ENCODE data around the gene SERINC2. TPM values are rescaled to one million over a fixed set of nuclear protein-coding genes. Genes with fewer than 3 reads are reported as not detected.
"Not testable (repeated sequence)": the region's sequence is repeated elsewhere in the genome, so short reads cannot be mapped to it uniquely, and the experiment has no call there.

SERINC2 gene
- total RNA-seq, 1 experiment from 2014 or later = 14.1 TPM

DNA sequence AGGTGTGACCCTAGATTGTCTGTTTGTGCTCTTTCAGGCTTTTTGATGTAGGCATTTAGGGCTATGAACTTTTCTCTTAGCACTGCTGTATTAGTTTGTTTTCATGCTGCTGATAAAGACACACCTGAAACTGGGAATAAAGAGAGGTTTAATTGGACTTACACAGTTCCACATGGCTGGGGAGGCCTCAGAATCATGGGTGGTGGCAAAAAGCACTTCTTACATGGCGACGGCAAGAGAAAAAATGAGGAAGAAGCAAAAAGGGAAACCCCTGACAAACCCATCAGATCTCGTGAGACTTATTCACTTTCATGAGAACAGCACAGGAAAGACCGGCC is 59.3 kb downstream of the SERINC2 start:
- not testable (repeated sequence) for H3T11ph ChIP-seq (ENCODE audit: low read length); H2BK12ac ChIP-seq (ENCODE audit: insufficient read length, low read depth, low read length); H4K5ac ChIP-seq (ENCODE audit: insufficient read length, low read depth, low read length); H3K4me2 ChIP-seq (ENCODE audit: insufficient read depth, insufficient read length, low read length); H2BK120ac ChIP-seq (ENCODE audit: low read depth, low read length, poor library complexity, severe bottlenecking); H3K36me3 Mint-ChIP-seq (ENCODE audit: insufficient read depth in 1 of 3, low read depth in 3 of 3); H3K56ac ChIP-seq (ENCODE audit: insufficient read length, low read depth, low read length); H3K79me2 ChIP-seq (ENCODE audit: insufficient read depth, low read length); H3K18ac ChIP-seq (ENCODE audit: insufficient read length, low read depth, low read length); H3K79me1 ChIP-seq (ENCODE audit: insufficient read depth, low read depth, low read length, poor library complexity, severe bottlenecking); H3K23me2 ChIP-seq (ENCODE audit: insufficient read length, low read depth, low read length, poor library complexity, severe bottlenecking); H3K9ac ChIP-seq (ENCODE audit: extremely low read depth, insufficient read length, low read length); H3K27me3 Mint-ChIP-seq (ENCODE audit: low read depth); H4K91ac ChIP-seq (ENCODE audit: insufficient read length, low read depth, low read length); H4K20me1 ChIP-seq (ENCODE audit: control insufficient read depth, insufficient read depth, insufficient read length); H3K23ac ChIP-seq (ENCODE audit: insufficient read length, low read depth, low read length); H2BK5ac ChIP-seq (ENCODE audit: insufficient read length, low read length); H3K4me1 ChIP-seq (ENCODE audit: insufficient read depth, low read length); H3K9me3 ChIP-seq (ENCODE audit: control insufficient read depth, low read depth, low read length); H2BK15ac ChIP-seq (ENCODE audit: low read depth, low read length); H3K14ac ChIP-seq (ENCODE audit: insufficient read depth, low read length); H3K27ac Mint-ChIP-seq; H3K4me3 Mint-ChIP-seq; H2AK5ac ChIP-seq (ENCODE audit: insufficient read length, low read length); H4K8ac ChIP-seq (replicated peaks; ENCODE audit: insufficient read length, low read depth, low read length); H2BK20ac ChIP-seq (ENCODE audit: low read depth, low read length, poor library complexity, severe bottlenecking); H3K9me3 Mint-ChIP-seq; DNase-seq; H3K27ac ChIP-seq (ENCODE audit: insufficient read length, low read depth, low read length); H2AFZ ChIP-seq (ENCODE audit: low read length); H3K27me3 ChIP-seq (ENCODE audit: insufficient read depth, low read length); H3K4ac ChIP-seq (ENCODE audit: low read depth, low read length)
- no CpG with 5 or more reads among the region's 4 CpGs for WGBS (ENCODE audit: extremely low coverage, insufficient read length, low lambda C conversion rate)
- H3K4me1 Mint-ChIP-seq = peaks cover 18 to 31% of the 10 kb centered on the region in 2 experiments

DNA sequence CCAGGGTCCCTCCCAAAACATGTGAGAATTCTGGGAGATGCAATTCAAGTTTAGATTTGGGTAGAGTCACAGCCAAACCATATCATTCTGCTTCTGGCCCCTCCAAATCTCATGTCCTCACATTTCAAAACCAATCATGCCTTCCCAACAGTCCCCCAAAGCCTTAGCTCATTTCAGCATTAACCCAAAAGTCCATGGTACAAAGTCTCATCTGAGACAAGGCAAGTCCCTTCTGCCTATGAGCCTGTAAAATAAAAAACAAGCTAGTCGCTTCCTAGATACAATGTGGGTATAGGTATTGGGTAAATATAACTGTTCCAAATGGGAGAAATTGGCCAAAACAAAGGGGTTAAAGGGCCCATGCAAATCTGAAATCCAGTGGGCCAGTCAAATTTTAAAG is 59.7 kb downstream of the SERINC2 start:
- not testable (repeated sequence) for H4K5ac ChIP-seq (ENCODE audit: insufficient read length, low read depth, low read length); H3K9me3 Mint-ChIP-seq; H4K20me1 ChIP-seq (ENCODE audit: control insufficient read depth, insufficient read depth, insufficient read length); H3K79me1 ChIP-seq (ENCODE audit: insufficient read depth, low read depth, low read length, poor library complexity, severe bottlenecking); H2BK120ac ChIP-seq (ENCODE audit: low read depth, low read length, poor library complexity, severe bottlenecking); H3K14ac ChIP-seq (ENCODE audit: insufficient read depth, low read length); H3K4ac ChIP-seq (ENCODE audit: low read depth, low read length); H3K4me1 ChIP-seq (ENCODE audit: insufficient read depth, low read length); H3K27ac Mint-ChIP-seq; H3K27me3 ChIP-seq (ENCODE audit: insufficient read depth, low read length); H4K8ac ChIP-seq (replicated peaks; ENCODE audit: insufficient read length, low read depth, low read length); H3K27ac ChIP-seq (ENCODE audit: insufficient read length, low read depth, low read length); H3K9me3 ChIP-seq (ENCODE audit: control insufficient read depth, low read depth, low read length); H2BK5ac ChIP-seq (ENCODE audit: insufficient read length, low read length); H2BK15ac ChIP-seq (ENCODE audit: low read depth, low read length); DNase-seq; H3K36me3 Mint-ChIP-seq (ENCODE audit: insufficient read depth in 1 of 3, low read depth in 3 of 3); H4K91ac ChIP-seq (ENCODE audit: insufficient read length, low read depth, low read length); H3K18ac ChIP-seq (ENCODE audit: insufficient read length, low read depth, low read length); H3K4me3 Mint-ChIP-seq; H2AFZ ChIP-seq (ENCODE audit: low read length); H3K27me3 Mint-ChIP-seq (ENCODE audit: low read depth); H2BK12ac ChIP-seq (ENCODE audit: insufficient read length, low read depth, low read length); H2AK5ac ChIP-seq (ENCODE audit: insufficient read length, low read length); H3K56ac ChIP-seq (ENCODE audit: insufficient read length, low read depth, low read length); H3T11ph ChIP-seq (ENCODE audit: low read length); H3K9ac ChIP-seq (ENCODE audit: extremely low read depth, insufficient read length, low read length); H3K4me2 ChIP-seq (ENCODE audit: insufficient read depth, insufficient read length, low read length); H3K79me2 ChIP-seq (ENCODE audit: insufficient read depth, low read length); H3K23me2 ChIP-seq (ENCODE audit: insufficient read length, low read depth, low read length, poor library complexity, severe bottlenecking); H3K23ac ChIP-seq (ENCODE audit: insufficient read length, low read depth, low read length); H2BK20ac ChIP-seq (ENCODE audit: low read depth, low read length, poor library complexity, severe bottlenecking)
- peaks cover 22 to 35% of the 10 kb centered on the region in 2 experiments for H3K4me1 Mint-ChIP-seq
- no CpG with 5 or more reads among the region's 1 CpG for WGBS (ENCODE audit: extremely low coverage, insufficient read length, low lambda C conversion rate)

- H4K20me1 ChIP-seq (ENCODE audit: control insufficient read depth, insufficient read depth, insufficient read length); H3K14ac ChIP-seq (ENCODE audit: insufficient read depth, low read length); DNase-seq; H3K9me3 ChIP-seq (ENCODE audit: control insufficient read depth, low read depth, low read length); H4K5ac ChIP-seq (ENCODE audit: insufficient read length, low read depth, low read length); H2BK20ac ChIP-seq (ENCODE audit: low read depth, low read length, poor library complexity, severe bottlenecking); H2BK120ac ChIP-seq (ENCODE audit: low read depth, low read length, poor library complexity, severe bottlenecking); H3K9me3 Mint-ChIP-seq; H2AFZ ChIP-seq (ENCODE audit: low read length); H3K56ac ChIP-seq (ENCODE audit: insufficient read length, low read depth, low read length); H3K9ac ChIP-seq (ENCODE audit: extremely low read depth, insufficient read length, low read length); H3K36me3 Mint-ChIP-seq (ENCODE audit: insufficient read depth in 1 of 3, low read depth in 3 of 3); H2BK5ac ChIP-seq (ENCODE audit: insufficient read length, low read length); H3K18ac ChIP-seq (ENCODE audit: insufficient read length, low read depth, low read length); H3T11ph ChIP-seq (ENCODE audit: low read length); H4K8ac ChIP-seq (replicated peaks; ENCODE audit: insufficient read length, low read depth, low read length); H3K4ac ChIP-seq (ENCODE audit: low read depth, low read length); H3K4me1 ChIP-seq (ENCODE audit: insufficient read depth, low read length); H3K23ac ChIP-seq (ENCODE audit: insufficient read length, low read depth, low read length); H3K4me3 Mint-ChIP-seq; H3K79me2 ChIP-seq (ENCODE audit: insufficient read depth, low read length); H4K91ac ChIP-seq (ENCODE audit: insufficient read length, low read depth, low read length); H3K27me3 Mint-ChIP-seq (ENCODE audit: low read depth); H2BK15ac ChIP-seq (ENCODE audit: low read depth, low read length); H3K27ac ChIP-seq (ENCODE audit: insufficient read length, low read depth, low read length); H3K23me2 ChIP-seq (ENCODE audit: insufficient read length, low read depth, low read length, poor library complexity, severe bottlenecking); H3K27me3 ChIP-seq (ENCODE audit: insufficient read depth, low read length); H3K4me2 ChIP-seq (ENCODE audit: insufficient read depth, insufficient read length, low read length); H2BK12ac ChIP-seq (ENCODE audit: insufficient read length, low read depth, low read length); H2AK5ac ChIP-seq (ENCODE audit: insufficient read length, low read length); H3K27ac Mint-ChIP-seq; H3K79me1 ChIP-seq (ENCODE audit: insufficient read depth, low read depth, low read length, poor library complexity, severe bottlenecking): not testable (repeated sequence)
- H3K4me1 Mint-ChIP-seq = peaks cover 22 to 35% of the 10 kb centered on the region in 2 experiments
Observed at GRCh38 chr1:31473508-31473907, 60.5 kb downstream of the SERINC2 start.
